RPMI7951 (cell line): ENCODE data around the gene EMP2. TPM values are rescaled to one million over a fixed set of nuclear protein-coding genes. Genes with fewer than 3 reads are reported as not detected.
"Not testable (repeated sequence)": the region's sequence is repeated elsewhere in the genome, so short reads cannot be mapped to it uniquely, and the experiment has no call there.

Experiments used
- DNase-seq: peaks from one replicate; pipeline ENCODE4 v3.0.0-alpha.2; 2012; ENCODE audit warnings: low read depth
- total RNA-seq: library from RNA; depleted of rRNA; stranded (reverse); fragments of >200 nt; shearing (Covaris generic); gene quantifications from 2 replicates; pipeline ENCODE4 v1.2.3, GENCODE V29; 2014; rRNA removed

Gene EMP2
- total RNA-seq: 35.8 and 37.0 TPM in 2 replicates

- DNase-seq: peak; percentile 76
Observed at GRCh38 chr16:10579965-10580882, at the start of gene EMP2. EMP2 (minus strand) TSS chr16:10580598; CDS start chr16:10547617, 32,981 bp downstream.

GRCh38 chr16:10629592-10629963 lies 49.2 kb upstream of the EMP2 start:
- DNase-seq: no peak

DNA sequence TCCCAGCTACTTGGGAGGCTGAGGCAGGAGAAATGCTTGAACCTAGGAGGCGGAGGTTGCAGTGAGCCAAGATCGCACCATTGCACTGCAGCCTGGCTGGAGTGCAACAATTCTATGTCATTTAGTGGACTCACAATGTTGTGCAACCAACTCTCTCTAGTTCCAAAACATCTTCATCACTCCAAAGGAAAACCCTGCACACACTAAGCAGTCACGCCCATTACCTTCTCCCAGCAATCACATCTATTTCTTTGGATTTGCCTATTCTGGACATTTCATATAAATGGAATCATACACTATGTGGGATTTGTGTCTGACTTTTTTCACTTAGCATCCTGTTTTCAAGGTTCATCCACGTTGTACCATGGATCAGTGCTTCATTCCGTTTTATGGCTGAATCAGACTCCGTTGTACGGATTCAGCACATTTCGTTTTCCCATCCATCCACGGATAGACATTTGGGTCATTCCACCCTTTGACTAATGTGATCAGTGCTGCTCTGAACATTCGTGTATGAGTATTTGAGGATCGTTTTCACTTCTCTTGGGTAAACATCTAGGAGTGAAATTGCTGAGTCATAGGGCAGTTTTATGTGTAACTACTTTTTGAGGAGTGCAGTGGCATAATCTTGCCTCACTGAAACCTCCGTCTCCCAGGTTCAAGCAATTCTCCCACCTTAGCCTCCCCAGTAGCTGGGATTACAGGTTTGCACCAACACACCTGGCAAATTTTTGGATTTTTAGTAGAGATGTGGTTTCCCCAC lies 45.4 kb upstream of the EMP2 start:
- DNase-seq: peak; percentile 27

DNA sequence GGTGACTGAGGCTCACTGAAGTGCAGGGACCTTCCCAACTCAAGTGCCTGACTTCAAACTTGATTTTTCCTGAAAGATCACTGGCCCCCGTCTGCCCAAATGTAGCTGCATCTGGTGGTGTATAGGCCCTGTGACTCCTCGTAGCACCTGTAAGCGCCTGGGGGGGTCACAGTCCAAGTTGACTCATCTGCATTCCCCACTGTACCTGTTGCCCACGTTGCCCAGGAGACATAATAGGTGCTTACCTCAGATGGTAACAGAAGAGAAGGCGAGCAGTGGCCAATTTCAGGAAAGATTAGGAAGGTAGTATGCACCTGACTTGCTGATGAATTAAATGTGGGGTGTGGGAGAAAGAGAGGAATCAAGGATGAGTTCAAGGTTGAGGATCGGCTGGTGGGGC lies 44.1 kb upstream of the EMP2 start:
- no peak for DNase-seq

GRCh38 chr16:10623059-10623458 lies 42.7 kb upstream of the EMP2 start:
- no peak for DNase-seq

DNA sequence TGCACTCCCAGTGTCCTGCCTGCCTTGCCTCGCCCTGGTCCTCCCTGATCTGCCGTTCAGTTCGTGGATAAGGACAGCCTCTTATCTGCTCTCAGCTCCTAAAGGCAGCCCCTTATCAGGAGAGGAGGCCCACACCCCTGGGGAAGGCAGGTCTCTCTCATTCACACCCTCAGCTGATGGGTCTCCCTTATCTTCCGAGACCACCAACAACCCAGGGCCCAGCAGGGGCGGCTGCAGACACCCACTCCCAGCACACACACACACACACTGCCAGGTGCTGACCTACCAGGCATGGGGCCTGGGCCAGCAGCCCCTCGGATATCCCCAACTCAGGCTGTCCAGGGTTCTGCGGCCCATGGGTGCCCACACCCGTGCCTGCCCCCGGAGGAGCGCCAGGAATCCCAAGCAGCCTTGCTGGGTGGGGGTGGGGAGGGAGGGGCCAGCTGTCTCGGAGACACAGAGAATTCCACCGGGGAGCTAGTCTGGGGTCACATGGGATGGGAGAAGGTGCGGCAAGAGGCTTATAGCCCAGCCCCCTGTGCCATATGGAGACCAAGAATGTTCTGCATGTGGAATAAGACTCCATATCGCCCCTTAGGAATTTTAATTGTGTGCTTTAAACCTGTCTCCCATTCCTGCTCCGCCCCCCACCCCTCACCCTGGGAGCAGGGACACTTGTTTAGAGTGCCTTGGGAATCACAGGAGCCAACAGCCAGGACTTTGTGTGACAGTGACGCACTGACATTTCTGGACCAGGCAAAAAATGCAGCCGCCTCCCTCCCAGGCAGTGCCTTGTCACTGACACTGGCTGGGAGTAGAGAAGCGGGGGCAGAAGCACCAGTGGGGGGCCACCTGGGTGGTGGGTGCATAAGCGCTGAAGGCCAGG lies 41.9 kb upstream of the EMP2 start:
- no peak for DNase-seq

- DNase-seq: not testable (repeated sequence)
Observed at GRCh38 chr16:10621216-10621949, 41.0 kb upstream of the EMP2 start.

DNA sequence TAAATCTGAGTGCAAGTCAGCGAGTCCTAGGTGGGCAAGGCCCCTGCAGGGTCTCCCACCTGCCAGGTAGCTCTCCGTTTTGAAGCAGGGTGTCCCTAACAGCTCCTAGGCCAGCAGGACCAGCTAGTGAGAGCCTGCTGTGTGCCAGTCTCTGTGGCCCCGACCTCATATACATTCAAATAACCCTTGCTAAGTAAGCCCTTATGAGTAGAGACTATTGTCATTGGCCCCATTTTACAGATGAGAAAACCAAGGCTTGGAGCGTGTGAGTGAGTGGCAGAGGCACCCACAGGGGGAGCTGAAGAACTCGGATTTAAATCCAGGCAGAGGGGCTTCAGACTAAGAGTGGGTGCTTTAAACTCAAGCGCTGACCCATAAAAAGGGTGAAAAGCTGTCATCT lies 39.7 kb upstream of the EMP2 start:
- DNase-seq: no peak

DNA sequence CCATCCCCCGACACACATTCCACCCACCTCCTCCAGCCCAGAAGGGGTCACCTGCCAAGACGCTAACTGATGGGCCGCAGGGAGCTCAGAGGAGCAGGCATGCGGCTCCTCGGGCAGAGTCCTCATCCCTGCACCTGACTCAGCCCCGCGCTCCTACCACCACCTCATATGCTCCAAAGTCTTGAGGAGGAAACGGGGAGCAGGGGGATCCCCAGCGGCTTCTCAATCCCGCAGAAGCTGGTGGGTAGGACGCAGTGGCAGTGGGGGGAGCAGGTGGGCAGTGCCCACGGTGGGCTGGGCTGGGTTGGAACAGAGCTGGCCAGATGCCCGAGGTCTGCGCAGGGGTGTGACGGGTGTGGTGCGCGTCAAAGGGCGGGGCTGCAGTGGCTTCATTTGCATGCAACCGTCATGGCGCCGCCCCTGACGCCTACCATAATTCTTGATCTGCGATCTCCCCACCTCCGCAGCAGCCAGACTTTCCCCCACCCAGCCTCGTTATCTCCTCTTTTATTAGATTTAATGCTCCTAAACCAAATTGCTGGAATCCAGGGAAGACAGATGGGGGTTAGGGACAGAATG lies 39.0 kb upstream of the EMP2 start:
- no peak for DNase-seq

- DNase-seq: no peak
Observed at GRCh38 chr16:10618710-10619209, 38.4 kb upstream of the EMP2 start.

GRCh38 chr16:10617662-10618420 lies 37.4 kb upstream of the EMP2 start:
- no peak for DNase-seq

DNA sequence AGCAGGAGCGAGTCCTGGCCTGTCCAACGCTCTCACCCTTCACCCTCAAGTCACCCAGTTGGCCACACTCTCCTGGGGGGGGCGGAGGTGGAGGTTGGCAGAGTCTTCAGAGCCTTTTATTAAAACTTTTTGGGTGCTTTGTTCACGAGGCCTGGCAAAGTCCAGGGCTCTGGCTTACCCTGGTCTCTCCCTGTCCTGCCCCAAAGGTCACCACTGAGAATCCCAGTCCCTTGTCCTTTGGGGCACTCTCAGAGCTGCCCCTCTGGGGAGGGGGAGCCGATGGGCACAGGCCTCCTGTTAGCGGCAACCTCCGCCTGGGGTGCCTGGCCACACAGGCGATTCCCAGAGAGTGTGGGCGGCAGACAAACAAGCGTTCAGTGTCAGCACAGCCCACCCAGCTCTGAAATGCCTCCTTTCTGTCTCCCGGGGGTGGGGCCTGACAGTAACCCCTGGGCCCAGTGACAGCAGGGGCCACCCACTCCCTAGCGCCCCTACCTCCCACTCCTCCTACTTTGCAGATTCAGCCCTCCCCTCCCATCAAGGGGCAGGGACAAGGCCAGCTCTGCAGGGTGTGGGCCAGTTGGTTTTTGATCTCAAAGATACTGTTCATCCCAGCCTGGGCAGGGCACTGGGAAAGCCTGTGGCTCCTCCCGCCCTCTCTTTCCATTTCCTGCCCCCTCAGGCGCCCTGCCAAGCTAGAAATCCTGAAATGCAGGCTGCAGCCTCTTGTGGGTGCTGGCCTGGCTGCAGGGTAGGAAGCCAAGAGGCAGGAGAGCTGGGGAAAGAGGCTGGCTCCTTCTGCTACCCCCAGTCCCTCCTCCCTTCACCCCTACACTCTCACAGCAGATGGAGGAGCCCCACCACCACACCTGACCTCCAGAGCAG lies 36.6 kb upstream of the EMP2 start:
- DNase-seq: peak; percentile 54

GRCh38 chr16:10616419-10616755 lies 36.0 kb upstream of the EMP2 start:
- no peak for DNase-seq

- DNase-seq: no peak
Observed at GRCh38 chr16:10614685-10615084, 34.3 kb upstream of the EMP2 start.

- DNase-seq: no peak
Observed at GRCh38 chr16:10613785-10614485, 33.5 kb upstream of the EMP2 start.

DNA sequence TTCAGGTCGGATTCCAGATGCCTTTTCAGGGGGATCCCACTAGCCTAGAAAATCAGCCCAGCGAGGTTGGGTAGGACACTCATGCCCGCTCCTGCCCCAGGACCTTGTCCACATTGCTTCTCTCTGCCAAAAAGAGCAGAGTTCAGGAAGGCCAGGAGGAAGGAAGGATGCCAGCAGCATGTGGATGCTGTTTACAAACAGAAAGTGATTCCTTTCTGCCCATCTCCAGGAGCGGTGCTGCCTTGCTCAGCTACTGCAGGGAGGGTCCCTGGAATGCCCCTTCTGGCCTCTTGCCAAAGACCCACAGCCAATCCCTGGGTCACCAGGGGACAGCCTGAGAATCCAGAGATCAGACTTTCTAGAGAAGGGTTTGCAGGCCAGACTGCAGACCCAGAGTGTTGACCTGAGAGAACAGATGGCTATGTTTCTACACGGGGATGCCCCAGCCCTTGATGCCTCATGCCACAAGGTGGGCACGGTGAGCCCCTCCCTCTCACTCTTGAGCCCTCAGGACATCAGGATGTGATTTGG lies 32.3 kb upstream of the EMP2 start:
- peak; percentile 5 for DNase-seq

DNA sequence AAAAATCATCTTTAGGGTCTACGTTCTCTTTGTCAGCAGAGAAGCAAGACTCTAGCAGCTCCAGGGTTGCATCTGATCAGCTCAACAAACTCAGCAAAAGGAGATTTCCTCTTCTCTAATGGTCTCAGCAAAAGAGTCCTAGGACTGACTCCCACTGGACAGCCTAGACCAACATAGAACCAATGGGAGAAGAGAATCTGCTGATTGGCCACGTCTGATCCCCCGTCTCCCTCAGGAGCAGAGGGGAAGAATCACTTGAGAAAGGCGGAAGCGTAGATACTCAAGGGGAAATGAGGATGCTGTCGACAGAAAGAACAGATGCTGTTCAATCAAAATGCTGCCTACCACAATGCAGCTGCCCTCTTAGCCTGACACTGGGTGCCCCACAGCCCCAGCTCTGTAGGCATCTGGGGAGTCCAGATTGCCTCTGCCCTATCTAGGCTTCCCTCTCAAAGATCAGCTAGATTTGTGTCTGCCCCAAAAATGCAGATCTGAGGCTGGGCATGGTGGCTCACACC lies 31.5 kb upstream of the EMP2 start:
- no peak for DNase-seq
